Smooth muscle cell (in vitro differentiated cells): Measurements from ENCODE around the gene NFU1. TPM values are rescaled to one million over a fixed set of nuclear protein-coding genes. Genes with fewer than 3 reads are reported as not detected.
A peak's percentile ranks its signal among the peaks of the same experiment; 100 is the strongest.

Source experiments
- DNase-seq: peaks from one replicate; lab custom pipeline; 2025; ENCODE audit not compliant: unreplicated experiment; lab: John Stamatoyannopoulos, UW
- H2AFZ ChIP-seq: fragments of 200-600 bp; sonication (generic); 2 replicates; pipeline ENCODE4 v1.6.0; 2016; ENCODE audit warnings: antibody characterized with exemption, low read depth, mild to moderate bottlenecking
- H3F3A ChIP-seq: fragments of 200-600 bp; sonication (generic); 2 replicates; pipeline ENCODE4 v1.6.0; 2017; ENCODE audit warnings: antibody characterized with exemption, low read depth
- H3K27ac ChIP-seq: fragments of 200-600 bp; sonication (generic); 2 replicates; pipeline ENCODE4 v1.5.1; 2016; ENCODE audit warnings: low read depth, mild to moderate bottlenecking
- H3K27me3 ChIP-seq: fragments of 200-600 bp; sonication (generic); 2 replicates; pipeline ENCODE4 v1.6.1; 2016; ENCODE audit warnings: low read depth, mild to moderate bottlenecking
- H3K36me3 ChIP-seq: fragments of 200-600 bp; sonication (generic); 2 replicates; pipeline ENCODE4 v1.5.1; 2016; ENCODE audit warnings: low read depth
- H3K4me1 ChIP-seq: fragments of 200-600 bp; sonication (generic); 2 replicates; pipeline ENCODE4 v1.5.1; 2016; ENCODE audit warnings: low read depth
- H3K4me2 ChIP-seq: fragments of 200-600 bp; sonication (generic); 2 replicates; pipeline ENCODE4 v1.6.0; 2016; ENCODE audit warnings: mild to moderate bottlenecking
- H3K4me3 ChIP-seq: fragments of 200-600 bp; sonication (generic); 2 replicates; pipeline ENCODE4 v1.5.1; 2016; ENCODE audit warnings: mild to moderate bottlenecking
- H3K79me2 ChIP-seq: fragments of 200-600 bp; sonication (generic); 2 replicates; pipeline ENCODE4 v1.6.0; 2016; ENCODE audit warnings: low read depth, mild to moderate bottlenecking
- H3K9ac ChIP-seq: fragments of 200-600 bp; sonication (generic); 2 replicates; pipeline ENCODE4 v1.6.0; 2016; ENCODE audit warnings: low read depth
- H3K9me3 ChIP-seq: fragments of 200-600 bp; sonication (generic); replicated peaks from 2 replicates; pipeline ENCODE4 v1.5.1; 2016; ENCODE audit warnings: low read depth
- H4K20me1 ChIP-seq: fragments of 200-600 bp; sonication (generic); 2 replicates; pipeline ENCODE4 v1.6.0; 2016; ENCODE audit warnings: low read depth
- CTCF ChIP-seq: fragments of 200-600 bp; sonication (generic); IDR thresholded peaks from 2 replicates; pipeline ENCODE4 v1.5.1; 2017; ENCODE audit warnings: borderline replicate concordance, mild to moderate bottlenecking, antibody characterized with exemption; ENCODE audit not compliant: insufficient read depth, poor library complexity, severe bottlenecking
- WGBS: methylation state at CpG from one replicate; pipeline ENCODE4 v1.1.7; 2016; ENCODE audit warnings: low lambda C conversion rate; 5-methylcytosine and 5-hydroxymethylcytosine counted together
- polyA plus RNA-seq: library from polyadenylated mRNA; unstranded; fragments of >200 nt; fragmentation: Nextera tagmentation; extraction: Ambion mirVana; gene quantifications from 2 replicates; pipeline ENCODE4 v1.2.1, GENCODE V29; 2016
- total RNA-seq: library from RNA; depleted of rRNA; stranded (reverse); fragments of >200 nt; gene quantifications from 2 replicates; pipeline ENCODE4 v1.2.3, GENCODE V29; 2014

Gene NFU1
- total and polyA plus RNA-seq, 2 experiments from 2014 or later: 43.0 to 62.0 TPM

GRCh38 chr2:69397234-69397633 is 40.0 kb downstream of the NFU1 start:
- no peaks in the 10 kb centered on the region for H4K20me1 ChIP-seq
- H3K79me2 ChIP-seq: no peaks in the 10 kb centered on the region
- no peaks in the 10 kb centered on the region for H3K4me1 ChIP-seq
- H3K4me2 ChIP-seq: no peak overlapping the region
- H2AFZ ChIP-seq: no peak overlapping the region
- no peak overlapping the region for H3K4me3 ChIP-seq
- H3F3A ChIP-seq: no peaks in the 10 kb centered on the region
- no peaks in the 10 kb centered on the region for H3K27me3 ChIP-seq
- no peak for DNase-seq
- no peak for TF ChIP-seq CTCF
- H3K9me3 ChIP-seq: no peaks in the 10 kb centered on the region
- H3K9ac ChIP-seq: no peak overlapping the region
- peaks cover 4% of the 10 kb centered on the region for H3K36me3 ChIP-seq
- no peak overlapping the region for H3K27ac ChIP-seq

GRCh38 chr2:69395866-69396265 is 41.4 kb downstream of the NFU1 start:
- H4K20me1 ChIP-seq: no peaks in the 10 kb centered on the region
- peaks cover 4% of the 10 kb centered on the region for H3K36me3 ChIP-seq
- H3K27me3 ChIP-seq: no peaks in the 10 kb centered on the region
- no peaks in the 10 kb centered on the region for H3K9me3 ChIP-seq
- TF ChIP-seq CTCF: no peak
- H3F3A ChIP-seq: peaks cover 6% of the 10 kb centered on the region
- no peak overlapping the region for H3K4me3 ChIP-seq
- no peaks in the 10 kb centered on the region for H3K4me1 ChIP-seq
- no peaks in the 10 kb centered on the region for H3K79me2 ChIP-seq
- DNase-seq: no peak
- WGBS: 83% methylated on average over 1 of the region's 1 CpG
- H3K9ac ChIP-seq: no peak overlapping the region
- no peak overlapping the region for H3K4me2 ChIP-seq
- H2AFZ ChIP-seq: no peak overlapping the region
- no peak overlapping the region for H3K27ac ChIP-seq

GRCh38 chr2:69393963-69394362 is 43.3 kb downstream of the NFU1 start:
- Histone ChIP-seq H3K4me1 (peaks cover 2% of the 10 kb centered on the region), H3K4me3 (no peak overlapping the region), H3K4me2 (no peak overlapping the region), H3K9ac (no peak overlapping the region), H4K20me1 (no peaks in the 10 kb centered on the region), H3K36me3 (peaks cover 4% of the 10 kb centered on the region), H3K9me3 (no peaks in the 10 kb centered on the region), H3K79me2 (no peaks in the 10 kb centered on the region), H3K27me3 (no peaks in the 10 kb centered on the region), H3K27ac (no peak overlapping the region), H2AFZ (no peak overlapping the region), H3F3A (peaks cover 6% of the 10 kb centered on the region)
- DNase-seq: no peak
- no peak for TF ChIP-seq CTCF

- Histone ChIP-seq H3K4me3 (no peak overlapping the region), H3K4me1 (peaks cover 21% of the 10 kb centered on the region), H3K27me3 (no peaks in the 10 kb centered on the region), H4K20me1 (peaks cover 10% of the 10 kb centered on the region), H3K36me3 (no peaks in the 10 kb centered on the region), H3K27ac (peak overlapping the region; percentile 33), H3F3A (peaks cover 17% of the 10 kb centered on the region), H2AFZ (no peak overlapping the region), H3K9me3 (no peaks in the 10 kb centered on the region), H3K9ac (no peak overlapping the region), H3K79me2 (peaks cover 16% of the 10 kb centered on the region), H3K4me2 (no peak overlapping the region)
- 85% methylated on average over 3 of the region's 3 CpGs for WGBS
- no peak for TF ChIP-seq CTCF
- no peak for DNase-seq
Measured at GRCh38 chr2:69390471-69390870, 46.8 kb downstream of the NFU1 start.
